ENCODE results near the gene KIF5A. TPM values are rescaled to one million over a fixed set of nuclear protein-coding genes. Genes with fewer than 3 reads are reported as not detected.

The KIF5A gene
- total and polyA plus RNA-seq, 2 of the 13 experiments (the other 11 are each of a cell fraction or from before 2014, with no cell fraction given): 1.6 to 11.9 TPM

- peaks cover 1 to 24% of the 10 kb centered on the region in 2 experiments; a peak in 3 of 5 replicates for H3K27me3 ChIP-seq (ENCODE audit: control insufficient read depth in 1 of 2, insufficient read depth in 2 of 2, low read length in 2 of 2)
- H3K36me3 ChIP-seq (replicated peaks in 1 of 2; ENCODE audit: control insufficient read depth in 1 of 2, insufficient read depth in 2 of 2, low read length in 2 of 2): no peaks in the 10 kb centered on the region
- BruUV-seq (replicated peaks): no TSS peak
- ATAC-seq: no peak
- ChIA-PET POLR2A (interaction anchor here (1.4 kb wide), 1 partner anchor 23 kb away, joined by 6 read pairs; no protein-coding TSS in a partner anchor), CTCF (ENCODE audit: low intra/inter-chr PET ratio, low total read pairs) (no interaction called here)
- WGBS (ENCODE audit: low lambda C conversion rate): 57% methylated on average over 6 of the region's 6 CpGs
- H3K9me3 ChIP-seq (ENCODE audit: low read length): no peaks in the 10 kb centered on the region
- no peak for FAIRE-seq
- no peak overlapping the region; the same call in 1 of the 2 replicates for H3K4me2 ChIP-seq (ENCODE audit: low read depth, low read length)
- TF ChIP-seq ZNF225 (CRISPR knock-in tag; IDR thresholded peaks at IDR 0.05) (no peak), ZNF136 (CRISPR knock-in tag; IDR thresholded peaks at IDR 0.05; ENCODE audit: low read depth) (no peak), KAT2B (IDR thresholded peaks at IDR 0.05; ENCODE audit: borderline replicate concordance, low read depth, low read length) (no peak), KDM5A (IDR thresholded peaks at IDR 0.05; ENCODE audit: borderline replicate concordance, low read length) (no peak), ZNF275 (CRISPR knock-in tag; IDR thresholded peaks at IDR 0.05; ENCODE audit: borderline replicate concordance) (no peak), ZSCAN25 (CRISPR knock-in tag; IDR thresholded peaks at IDR 0.05) (no peak)
- TF ChIP-seq, protein P1, sequence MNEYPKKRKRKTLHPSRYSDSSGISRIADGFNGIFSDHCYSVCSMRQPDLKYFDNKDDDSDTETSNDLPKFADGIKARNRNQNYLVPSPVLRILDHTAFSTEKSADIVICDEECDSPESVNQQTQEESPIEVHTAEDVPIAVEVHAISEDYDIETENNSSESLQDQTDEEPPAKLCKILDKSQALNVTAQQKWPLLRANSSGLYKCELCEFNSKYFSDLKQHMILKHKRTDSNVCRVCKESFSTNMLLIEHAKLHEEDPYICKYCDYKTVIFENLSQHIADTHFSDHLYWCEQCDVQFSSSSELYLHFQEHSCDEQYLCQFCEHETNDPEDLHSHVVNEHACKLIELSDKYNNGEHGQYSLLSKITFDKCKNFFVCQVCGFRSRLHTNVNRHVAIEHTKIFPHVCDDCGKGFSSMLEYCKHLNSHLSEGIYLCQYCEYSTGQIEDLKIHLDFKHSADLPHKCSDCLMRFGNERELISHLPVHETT (CRISPR knock-in tag; conservative IDR thresholded peaks at IDR 0.05): no peak
- TF ChIP-seq, protein P2, sequence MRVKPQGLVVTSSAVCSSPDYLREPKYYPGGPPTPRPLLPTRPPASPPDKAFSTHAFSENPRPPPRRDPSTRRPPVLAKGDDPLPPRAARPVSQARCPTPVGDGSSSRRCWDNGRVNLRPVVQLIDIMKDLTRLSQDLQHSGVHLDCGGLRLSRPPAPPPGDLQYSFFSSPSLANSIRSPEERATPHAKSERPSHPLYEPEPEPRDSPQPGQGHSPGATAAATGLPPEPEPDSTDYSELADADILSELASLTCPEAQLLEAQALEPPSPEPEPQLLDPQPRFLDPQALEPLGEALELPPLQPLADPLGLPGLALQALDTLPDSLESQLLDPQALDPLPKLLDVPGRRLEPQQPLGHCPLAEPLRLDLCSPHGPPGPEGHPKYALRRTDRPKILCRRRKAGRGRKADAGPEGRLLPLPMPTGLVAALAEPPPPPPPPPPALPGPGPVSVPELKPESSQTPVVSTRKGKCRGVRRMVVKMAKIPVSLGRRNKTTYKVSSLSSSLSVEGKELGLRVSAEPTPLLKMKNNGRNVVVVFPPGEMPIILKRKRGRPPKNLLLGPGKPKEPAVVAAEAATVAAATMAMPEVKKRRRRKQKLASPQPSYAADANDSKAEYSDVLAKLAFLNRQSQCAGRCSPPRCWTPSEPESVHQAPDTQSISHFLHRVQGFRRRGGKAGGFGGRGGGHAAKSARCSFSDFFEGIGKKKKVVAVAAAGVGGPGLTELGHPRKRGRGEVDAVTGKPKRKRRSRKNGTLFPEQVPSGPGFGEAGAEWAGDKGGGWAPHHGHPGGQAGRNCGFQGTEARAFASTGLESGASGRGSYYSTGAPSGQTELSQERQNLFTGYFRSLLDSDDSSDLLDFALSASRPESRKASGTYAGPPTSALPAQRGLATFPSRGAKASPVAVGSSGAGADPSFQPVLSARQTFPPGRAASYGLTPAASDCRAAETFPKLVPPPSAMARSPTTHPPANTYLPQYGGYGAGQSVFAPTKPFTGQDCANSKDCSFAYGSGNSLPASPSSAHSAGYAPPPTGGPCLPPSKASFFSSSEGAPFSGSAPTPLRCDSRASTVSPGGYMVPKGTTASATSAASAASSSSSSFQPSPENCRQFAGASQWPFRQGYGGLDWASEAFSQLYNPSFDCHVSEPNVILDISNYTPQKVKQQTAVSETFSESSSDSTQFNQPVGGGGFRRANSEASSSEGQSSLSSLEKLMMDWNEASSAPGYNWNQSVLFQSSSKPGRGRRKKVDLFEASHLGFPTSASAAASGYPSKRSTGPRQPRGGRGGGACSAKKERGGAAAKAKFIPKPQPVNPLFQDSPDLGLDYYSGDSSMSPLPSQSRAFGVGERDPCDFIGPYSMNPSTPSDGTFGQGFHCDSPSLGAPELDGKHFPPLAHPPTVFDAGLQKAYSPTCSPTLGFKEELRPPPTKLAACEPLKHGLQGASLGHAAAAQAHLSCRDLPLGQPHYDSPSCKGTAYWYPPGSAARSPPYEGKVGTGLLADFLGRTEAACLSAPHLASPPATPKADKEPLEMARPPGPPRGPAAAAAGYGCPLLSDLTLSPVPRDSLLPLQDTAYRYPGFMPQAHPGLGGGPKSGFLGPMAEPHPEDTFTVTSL (CRISPR knock-in tag; IDR thresholded peaks at IDR 0.05; ENCODE audit: borderline replicate concordance): no peak
- in situ Hi-C loops (cut with HindIII; ENCODE audit: extremely low pct_ligation_motif_present, low pct_unique_long_range_greater_than_20kb) (no loop called here), intact Hi-C loops (cut with micrococcal nuclease; ENCODE audit: unreplicated experiment) (no loop called here)
- no peak overlapping the region for H3K9ac ChIP-seq (ENCODE audit: insufficient read depth, low read depth, low read length)
- no peaks in the 10 kb centered on the region for H4K20me1 ChIP-seq (ENCODE audit: insufficient read depth, low read length)
- H3K27ac ChIP-seq (ENCODE audit: extremely low read length, insufficient read depth, low read length): no peak overlapping the region
- no peaks in the 10 kb centered on the region for H3K79me2 ChIP-seq (ENCODE audit: insufficient read depth, low read length)
- peaks cover 37% of the 10 kb centered on the region for H3K4me1 ChIP-seq (ENCODE audit: insufficient read depth, low read length)
- no peak for DNase-seq (ENCODE audit: low spot score)
- H2AFZ ChIP-seq (ENCODE audit: low read length): no peak overlapping the region
- H3K4me3 ChIP-seq (replicated peaks in 1 of 3; ENCODE audit: insufficient read depth in 1 of 3, low read depth in 2 of 3, low read length in 3 of 3): no peak overlapping the region
Measured at GRCh38 chr12:57552835-57553313, 3.0 kb downstream of the KIF5A start.
